ENCODE measurements around the gene PREPL. TPM values are rescaled to one million over a fixed set of nuclear protein-coding genes. Genes with fewer than 3 reads are reported as not detected.

PREPL gene
- total RNA-seq, 2 experiments from 2014 or later = 27.8 to 29.6 TPM

DNA sequence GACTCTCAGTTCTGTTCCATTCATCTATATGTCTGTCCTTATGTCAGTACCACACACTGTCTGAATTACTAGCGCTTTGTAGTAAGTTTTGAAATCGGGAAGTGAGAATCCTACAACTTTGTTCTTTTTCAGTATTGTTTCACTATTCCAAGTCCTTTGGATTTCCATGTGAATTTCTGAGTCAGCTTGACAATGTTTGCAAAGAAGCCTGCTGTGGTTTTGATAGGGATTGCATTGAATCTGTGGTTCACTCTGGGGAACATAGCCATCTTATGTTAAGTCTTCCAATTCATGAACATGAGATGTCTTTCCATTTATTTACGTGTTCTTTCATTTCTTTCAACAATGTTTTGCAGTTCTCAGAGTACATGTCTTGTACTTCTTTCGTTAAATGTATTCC lies 71.0 kb downstream of the PREPL start:
- CTCF ChIA-PET = no interaction called here
- intact Hi-C loops (cut with micrococcal nuclease) = loop anchor here (2.0 kb wide), 1 partner anchor 203 kb away; no protein-coding TSS in a partner anchor

DNA sequence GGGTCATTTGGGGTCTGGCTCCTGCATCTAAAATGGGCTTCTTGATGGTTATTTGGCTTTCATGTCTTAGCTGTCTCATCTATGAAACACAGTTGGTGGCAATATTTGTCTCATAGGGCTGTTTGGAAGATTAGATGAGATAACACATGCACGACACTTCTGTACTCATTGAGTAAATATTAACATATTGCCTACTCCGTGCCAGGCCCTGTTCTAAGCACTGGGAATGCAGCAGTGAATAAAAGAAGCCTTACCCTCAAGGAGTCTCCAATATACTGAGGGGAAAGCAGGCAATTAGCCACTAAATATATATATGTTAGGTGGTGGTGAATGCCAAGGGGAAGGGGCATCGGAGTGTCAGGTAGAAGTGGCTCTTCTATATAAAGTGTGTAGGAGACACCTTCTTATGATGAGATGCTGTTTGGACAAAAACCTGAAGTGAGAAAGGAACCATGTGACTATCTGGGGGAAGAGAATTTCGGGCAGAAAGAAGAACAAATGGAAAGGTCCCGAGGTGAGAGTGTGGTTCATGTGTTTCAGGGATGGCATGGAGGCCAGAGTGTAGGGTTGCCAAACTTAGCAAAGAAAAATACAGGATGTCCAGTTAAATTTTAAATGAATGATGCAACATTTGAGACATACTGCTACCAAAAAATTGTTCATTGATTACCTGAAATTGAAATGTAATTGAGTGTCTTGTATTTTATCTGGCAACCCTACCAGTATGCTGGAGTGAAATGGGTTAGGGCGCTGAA lies 74.2 kb downstream of the PREPL start:
- Mint-ChIP-seq H3K27ac (no peak overlapping the region), H3K4me3 (no peak overlapping the region), H3K27me3 (ENCODE audit: low read depth) (no peaks in the 10 kb centered on the region), H3K36me3 (ENCODE audit: low read depth) (no peaks in the 10 kb centered on the region), H3K4me1 (ENCODE audit: low read depth) (no peaks in the 10 kb centered on the region), H3K9me3 (no peaks in the 10 kb centered on the region)
- intact Hi-C loops (cut with micrococcal nuclease) = no loop called here
- CTCF ChIA-PET = no interaction called here
- no peak for DNase-seq

More for the DNA sequence above, 71.0 kb downstream of the PREPL start:
- no peaks in the 10 kb centered on the region for H3K9me3 Mint-ChIP-seq
- H3K4me1 Mint-ChIP-seq (ENCODE audit: low read depth) = peaks cover 2% of the 10 kb centered on the region
- H3K4me3 Mint-ChIP-seq = no peak overlapping the region
- no peaks in the 10 kb centered on the region for H3K27me3 Mint-ChIP-seq (ENCODE audit: low read depth)
- no peak for DNase-seq
- H3K27ac Mint-ChIP-seq = no peak overlapping the region
- H3K36me3 Mint-ChIP-seq (ENCODE audit: low read depth) = no peaks in the 10 kb centered on the region

DNA sequence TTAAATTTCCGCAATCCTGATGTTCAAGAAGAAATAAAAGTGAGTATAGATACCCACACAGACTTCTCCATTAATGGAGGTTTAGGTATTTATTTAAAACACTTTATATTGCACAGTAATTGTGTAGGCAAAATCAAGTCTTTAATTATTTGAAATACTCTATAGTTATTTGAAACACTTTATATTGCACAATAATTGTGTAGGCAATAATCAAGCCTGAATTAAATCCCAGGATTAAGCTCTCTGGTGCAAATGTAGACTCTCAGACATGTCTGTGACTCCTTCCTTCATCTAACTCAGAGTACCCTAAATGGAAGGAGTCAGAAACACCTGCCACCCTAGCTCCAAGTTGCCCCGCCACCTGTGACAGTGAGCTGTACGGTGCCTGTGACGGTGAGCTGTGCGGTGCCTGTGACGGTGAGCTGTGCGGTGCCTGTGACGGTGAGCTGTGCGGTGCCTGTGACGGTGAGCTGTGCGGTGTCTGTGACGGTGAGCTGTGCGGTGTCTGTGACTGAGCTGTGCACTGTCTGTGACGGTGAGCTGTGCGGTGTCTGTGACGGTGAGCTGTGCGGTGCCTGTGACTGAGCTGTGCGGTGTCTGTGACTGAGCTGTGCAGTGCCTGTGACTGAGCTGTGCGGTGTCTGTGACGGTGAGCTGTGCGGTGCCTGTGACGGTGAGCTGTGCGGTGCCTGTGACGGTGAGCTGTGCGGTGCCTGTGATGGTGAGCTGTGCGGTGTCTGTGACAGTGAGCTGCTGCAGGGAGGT lies 75.0 kb downstream of the PREPL start:
- no peaks in the 10 kb centered on the region for H3K27me3 Mint-ChIP-seq (ENCODE audit: low read depth)
- no peaks in the 10 kb centered on the region for H3K4me1 Mint-ChIP-seq (ENCODE audit: low read depth)
- DNase-seq = no peak
- no peak overlapping the region for H3K27ac Mint-ChIP-seq
- CTCF ChIA-PET = interaction anchor here (0.7 kb wide), 1 partner anchor 169 kb away, joined by 3 read pairs; no protein-coding TSS in a partner anchor
- no peaks in the 10 kb centered on the region for H3K36me3 Mint-ChIP-seq (ENCODE audit: low read depth)
- H3K9me3 Mint-ChIP-seq = no peaks in the 10 kb centered on the region
- intact Hi-C loops (cut with micrococcal nuclease) = no loop called here
- no peak overlapping the region for H3K4me3 Mint-ChIP-seq

DNA sequence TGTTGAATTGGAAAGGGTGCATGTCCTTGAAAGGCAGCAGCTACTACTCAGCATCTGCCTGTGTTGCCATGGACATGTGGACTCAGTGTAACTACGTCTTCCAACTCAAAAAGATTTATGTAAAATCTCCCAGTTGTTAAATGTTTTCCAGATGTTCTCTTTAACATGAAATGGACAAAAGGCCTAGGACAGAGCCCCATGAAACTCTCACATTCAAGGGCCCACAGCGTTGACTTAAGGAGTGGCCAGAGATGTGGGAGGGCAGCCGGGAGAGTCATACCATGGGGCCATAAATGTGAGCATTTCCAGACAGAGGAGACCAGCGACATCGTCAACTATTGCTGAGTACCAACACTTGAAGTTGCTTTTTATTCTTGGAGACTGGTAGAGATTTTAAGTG lies 76.1 kb downstream of the PREPL start:
- Mint-ChIP-seq H3K27ac (no peak overlapping the region), H3K36me3 (ENCODE audit: low read depth) (no peaks in the 10 kb centered on the region), H3K27me3 (ENCODE audit: low read depth) (no peaks in the 10 kb centered on the region), H3K9me3 (no peaks in the 10 kb centered on the region), H3K4me1 (ENCODE audit: low read depth) (no peaks in the 10 kb centered on the region), H3K4me3 (no peak overlapping the region)
- intact Hi-C loops (cut with micrococcal nuclease) = no loop called here
- CTCF ChIA-PET = no interaction called here
- DNase-seq = no peak

DNA sequence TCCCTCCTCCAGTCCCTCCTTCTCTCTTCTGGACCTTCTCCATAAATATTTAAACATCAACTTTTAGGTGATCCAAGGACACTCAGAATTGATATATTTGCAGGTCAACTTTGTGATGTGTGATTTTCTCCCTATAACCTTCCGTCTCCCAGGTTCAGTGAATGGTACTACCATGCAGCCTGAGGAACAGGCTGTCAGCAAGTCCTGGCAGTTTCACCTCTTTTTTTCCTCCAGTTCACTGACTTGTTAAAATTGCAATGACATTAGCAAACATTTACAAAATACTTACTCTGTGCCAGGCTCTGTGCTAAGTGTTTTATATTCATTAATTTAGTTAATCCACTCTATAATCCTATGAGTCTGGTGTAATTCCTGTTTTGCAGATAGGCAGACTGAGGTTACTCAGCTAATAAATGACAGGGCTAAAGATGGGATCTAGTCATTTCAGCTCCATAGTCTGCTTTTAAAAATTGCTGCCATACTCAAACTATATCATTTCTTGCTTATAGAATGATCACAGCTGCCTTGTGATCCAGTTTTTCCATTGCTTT lies 78.1 kb downstream of the PREPL start:
- no peak overlapping the region for H3K27ac Mint-ChIP-seq
- no peaks in the 10 kb centered on the region for H3K9me3 Mint-ChIP-seq
- intact Hi-C loops (cut with micrococcal nuclease) = no loop called here
- no peak overlapping the region for H3K4me3 Mint-ChIP-seq
- H3K4me1 Mint-ChIP-seq (ENCODE audit: low read depth) = no peaks in the 10 kb centered on the region
- CTCF ChIA-PET = interaction anchor here (1.0 kb wide), 1 partner anchor 12 kb away, joined by 3 read pairs; no protein-coding TSS in a partner anchor
- DNase-seq = no peak
- H3K36me3 Mint-ChIP-seq (ENCODE audit: low read depth) = no peaks in the 10 kb centered on the region
- no peaks in the 10 kb centered on the region for H3K27me3 Mint-ChIP-seq (ENCODE audit: low read depth)

DNA sequence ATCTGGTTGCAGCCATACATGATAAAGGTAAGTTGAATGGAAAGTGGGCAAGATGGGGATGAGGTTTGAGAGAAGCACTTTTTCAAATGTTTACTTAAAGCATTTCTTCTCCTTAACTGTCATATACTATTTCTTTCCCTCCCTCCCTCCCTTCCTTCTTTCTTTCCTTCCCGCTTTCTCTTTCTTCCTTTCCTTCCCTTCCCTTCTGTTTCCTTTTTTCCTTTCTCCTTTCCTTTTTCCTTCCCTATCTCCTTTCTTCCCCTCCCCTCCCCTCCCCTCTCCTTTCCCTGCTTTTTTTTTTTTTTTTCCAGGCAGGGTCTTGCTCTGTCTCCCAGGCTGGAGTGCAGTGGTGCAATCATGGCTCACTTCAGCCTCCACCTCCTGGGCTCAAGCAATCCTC lies 80.4 kb downstream of the PREPL start:
- H3K36me3 Mint-ChIP-seq (ENCODE audit: low read depth) = no peaks in the 10 kb centered on the region

DNA sequence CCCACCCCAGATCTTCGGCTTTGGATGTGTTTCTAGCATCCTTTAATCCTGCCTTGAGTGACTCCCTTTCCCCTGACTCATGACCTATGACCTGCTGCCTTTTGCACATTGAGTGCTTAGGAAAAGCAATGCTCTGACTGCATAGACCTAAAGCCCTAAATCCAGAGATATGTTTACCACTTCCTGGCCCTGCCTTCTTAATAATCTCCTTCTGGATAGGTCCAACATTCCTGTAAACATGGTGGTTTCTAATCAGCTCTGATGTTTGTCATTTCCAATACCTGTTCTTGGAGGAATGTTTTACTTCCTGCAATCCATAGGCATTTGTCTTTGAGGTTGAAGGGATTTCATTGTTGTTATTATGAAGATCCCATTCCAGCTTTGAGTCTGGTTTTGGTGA lies 83.8 kb downstream of the PREPL start:
- no peak overlapping the region for H3K27ac Mint-ChIP-seq
- H3K36me3 Mint-ChIP-seq (ENCODE audit: low read depth) = no peaks in the 10 kb centered on the region
- H3K27me3 Mint-ChIP-seq (ENCODE audit: low read depth) = no peaks in the 10 kb centered on the region
- no peak overlapping the region for H3K4me3 Mint-ChIP-seq
- H3K9me3 Mint-ChIP-seq = no peaks in the 10 kb centered on the region
- intact Hi-C loops (cut with micrococcal nuclease) = no loop called here
- CTCF ChIA-PET = no interaction called here
- no peak for DNase-seq
- no peaks in the 10 kb centered on the region for H3K4me1 Mint-ChIP-seq (ENCODE audit: low read depth)

More for the DNA sequence above, 80.4 kb downstream of the PREPL start:
- DNase-seq = no peak
- Mint-ChIP-seq H3K4me1 (ENCODE audit: low read depth) (no peaks in the 10 kb centered on the region), H3K9me3 (no peaks in the 10 kb centered on the region), H3K4me3 (no peak overlapping the region), H3K27me3 (ENCODE audit: low read depth) (no peaks in the 10 kb centered on the region), H3K27ac (no peak overlapping the region)
- intact Hi-C loops (cut with micrococcal nuclease) = no loop called here
- CTCF ChIA-PET = no interaction called here

DNA sequence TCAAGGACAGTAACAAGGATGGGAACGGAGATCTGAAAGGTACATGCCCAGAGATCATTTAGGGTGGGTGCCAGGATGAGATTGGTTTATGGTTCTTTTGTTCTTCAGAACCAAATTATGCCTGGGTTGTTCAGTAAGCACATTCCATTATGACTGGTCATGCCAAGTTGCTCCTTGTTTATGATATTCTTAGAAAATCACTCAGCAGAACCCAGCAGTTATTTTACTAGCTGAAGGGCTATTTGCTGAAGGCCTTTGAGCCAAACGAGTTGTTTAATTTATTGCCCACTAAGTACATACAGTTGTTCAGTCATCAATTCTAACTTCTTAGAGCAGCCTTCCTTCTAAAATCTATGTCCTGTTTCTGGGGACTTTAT lies 85.4 kb downstream of the PREPL start:
- Mint-ChIP-seq H3K4me1 (ENCODE audit: low read depth) (no peaks in the 10 kb centered on the region), H3K36me3 (ENCODE audit: low read depth) (no peaks in the 10 kb centered on the region), H3K27ac (no peak overlapping the region), H3K4me3 (no peak overlapping the region), H3K27me3 (ENCODE audit: low read depth) (no peaks in the 10 kb centered on the region), H3K9me3 (no peaks in the 10 kb centered on the region)
- intact Hi-C loops (cut with micrococcal nuclease) = no loop called here
- no peak for DNase-seq
- CTCF ChIA-PET = interaction anchor here (1.2 kb wide), 1 partner anchor 9 kb away, joined by 6 read pairs; no protein-coding TSS in a partner anchor

DNA sequence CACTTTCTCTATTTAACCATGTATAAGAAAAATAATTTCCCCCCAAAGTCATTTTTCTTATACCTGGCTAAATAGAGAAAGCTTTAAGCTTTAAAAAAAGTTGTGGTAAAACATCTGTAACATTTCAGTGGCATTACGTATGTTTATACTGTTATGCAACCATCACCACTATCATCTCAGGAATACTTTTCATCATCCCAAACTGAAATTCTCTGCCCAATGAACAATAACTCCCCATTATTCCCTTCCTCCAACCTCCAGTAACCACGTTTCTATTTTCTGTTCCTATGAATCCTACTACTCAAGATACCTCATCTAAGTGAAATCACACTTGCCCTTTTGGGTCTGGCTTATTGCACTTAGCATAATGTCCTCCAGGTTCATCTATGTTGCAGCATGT lies 87.7 kb downstream of the PREPL start:
- intact Hi-C loops (cut with micrococcal nuclease) = no loop called here
- CTCF ChIA-PET = interaction anchor here (0.6 kb wide), 1 partner anchor 708 kb away, joined by 3 read pairs; no protein-coding TSS in a partner anchor
- H3K4me3 Mint-ChIP-seq = no peak overlapping the region

DNA sequence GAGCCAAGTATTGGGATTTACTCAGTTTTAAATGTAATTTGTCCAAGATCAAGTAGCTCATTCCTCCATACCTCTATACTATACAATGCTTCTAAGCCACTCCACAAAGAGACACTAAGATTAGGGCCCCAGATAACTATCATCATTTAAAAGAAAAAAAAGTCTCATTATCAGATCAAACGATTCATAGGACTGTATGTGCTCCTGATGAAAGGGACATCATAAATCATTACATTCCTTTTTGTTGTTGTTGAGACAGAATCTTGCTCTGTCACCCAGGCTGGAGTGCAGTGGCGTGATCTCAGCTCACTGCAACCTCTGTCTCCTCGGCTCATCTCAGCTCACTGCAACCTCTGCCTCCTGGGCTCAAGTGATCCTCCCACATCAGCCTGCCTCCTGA lies 88.2 kb downstream of the PREPL start:
- no peak overlapping the region for H3K4me3 Mint-ChIP-seq
- no peak for DNase-seq
- H3K9me3 Mint-ChIP-seq = no peaks in the 10 kb centered on the region
- CTCF ChIA-PET = no interaction called here
- no peaks in the 10 kb centered on the region for H3K36me3 Mint-ChIP-seq (ENCODE audit: low read depth)
- H3K4me1 Mint-ChIP-seq (ENCODE audit: low read depth) = no peaks in the 10 kb centered on the region
- intact Hi-C loops (cut with micrococcal nuclease) = no loop called here
- H3K27ac Mint-ChIP-seq = no peak overlapping the region
- H3K27me3 Mint-ChIP-seq (ENCODE audit: low read depth) = no peaks in the 10 kb centered on the region

More for the DNA sequence above, 87.7 kb downstream of the PREPL start:
- Mint-ChIP-seq H3K27ac (no peak overlapping the region), H3K36me3 (ENCODE audit: low read depth) (no peaks in the 10 kb centered on the region), H3K27me3 (ENCODE audit: low read depth) (no peaks in the 10 kb centered on the region), H3K4me1 (ENCODE audit: low read depth) (no peaks in the 10 kb centered on the region), H3K9me3 (no peaks in the 10 kb centered on the region)
- no peak for DNase-seq

DNA sequence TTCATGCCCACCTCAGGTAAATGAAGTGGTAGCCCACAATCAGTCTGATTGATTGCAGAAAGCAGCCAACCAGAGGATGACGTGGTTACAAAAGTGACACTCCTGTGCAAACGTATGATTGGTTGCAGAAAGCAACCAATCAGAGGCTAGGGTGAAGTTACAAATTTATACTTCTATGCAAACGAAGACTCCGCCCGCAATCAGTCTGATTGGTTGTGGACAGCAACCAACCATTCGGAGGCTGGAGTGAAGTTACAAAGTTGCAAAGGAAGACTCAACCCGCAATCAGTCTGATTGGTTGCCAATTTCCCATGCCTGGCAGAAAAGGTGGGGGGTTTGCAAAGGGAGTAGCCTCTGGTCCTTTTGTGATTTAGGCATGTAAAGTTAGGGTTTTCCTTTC lies 90.0 kb downstream of the PREPL start:
- intact Hi-C loops (cut with micrococcal nuclease) = no loop called here

DNA sequence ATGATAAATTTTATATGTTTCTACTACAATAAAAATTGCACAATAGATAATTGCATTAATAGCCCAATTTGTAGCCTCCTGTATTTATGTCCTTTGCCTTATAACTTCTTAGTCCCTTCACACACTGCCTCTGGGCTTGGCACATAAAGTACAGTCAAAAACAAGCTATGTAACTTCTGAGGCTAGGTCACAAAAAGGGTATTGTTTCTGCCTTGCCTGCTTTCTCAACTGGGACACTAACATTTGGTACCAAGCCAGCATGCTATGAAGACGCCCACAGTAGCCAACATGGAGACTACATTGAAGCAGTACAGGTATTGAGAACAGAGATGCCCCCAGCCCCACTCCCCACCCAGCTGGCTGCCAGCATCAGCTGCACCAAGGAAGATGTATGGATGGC lies 91.5 kb downstream of the PREPL start:
- intact Hi-C loops (cut with micrococcal nuclease) = no loop called here
- no peak overlapping the region for H3K4me3 Mint-ChIP-seq
- CTCF ChIA-PET = no interaction called here
- H3K9me3 Mint-ChIP-seq = no peaks in the 10 kb centered on the region
- no peaks in the 10 kb centered on the region for H3K27me3 Mint-ChIP-seq (ENCODE audit: low read depth)
- no peak overlapping the region for H3K27ac Mint-ChIP-seq
- no peaks in the 10 kb centered on the region for H3K4me1 Mint-ChIP-seq (ENCODE audit: low read depth)
- no peaks in the 10 kb centered on the region for H3K36me3 Mint-ChIP-seq (ENCODE audit: low read depth)
- DNase-seq = no peak

More for the DNA sequence above, 90.0 kb downstream of the PREPL start:
- H3K36me3 Mint-ChIP-seq (ENCODE audit: low read depth) = no peaks in the 10 kb centered on the region
- no peaks in the 10 kb centered on the region for H3K9me3 Mint-ChIP-seq
- H3K4me3 Mint-ChIP-seq = no peak overlapping the region
- no peaks in the 10 kb centered on the region for H3K4me1 Mint-ChIP-seq (ENCODE audit: low read depth)
- no peak for DNase-seq
- H3K27ac Mint-ChIP-seq = no peak overlapping the region
- CTCF ChIA-PET = interaction anchor here (0.7 kb wide), 1 partner anchor 39 kb away, joined by 3 read pairs; no protein-coding TSS in a partner anchor
- H3K27me3 Mint-ChIP-seq (ENCODE audit: low read depth) = no peaks in the 10 kb centered on the region

All from activated naive CD4-positive, alpha-beta T cell treated with anti-CD3 and anti-CD28 coated beads for 36 hours (primary cell).